Fibroblast of skin of left biceps (primary cell): ENCODE data around the gene PLXND1.
A peak's percentile ranks its signal among the peaks of the same experiment; 100 is the strongest.
"Not testable (repeated sequence)": the region's sequence is repeated elsewhere in the genome, so short reads cannot be mapped to it uniquely, and the experiment has no call there.

Experiments used
- DNase-seq, 2 experiments: peaks; one replicate each; pipeline ENCODE4 v3.0.0-alpha.2; 2013; ENCODE audit warnings: low read depth in 2 of 2

Gene PLXND1

GRCh38 chr3:129614435-129614834 lies 8.0 kb upstream of the PLXND1 start:
- no peak for DNase-seq

GRCh38 chr3:129613367-129613740 lies 6.9 kb upstream of the PLXND1 start:
- no peak for DNase-seq

GRCh38 chr3:129612534-129613366 lies 6.3 kb upstream of the PLXND1 start:
- no peak for DNase-seq

- no peak for DNase-seq
These were observed 5.5 kb upstream of the PLXND1 start for GRCh38 chr3:129611812-129612533.

GRCh38 chr3:129611446-129611800 lies 4.9 kb upstream of the PLXND1 start:
- DNase-seq: no peak

GRCh38 chr3:129610794-129611445 lies 4.4 kb upstream of the PLXND1 start:
- DNase-seq: not testable (repeated sequence)

- DNase-seq: no peak
These were observed 3.8 kb upstream of the PLXND1 start for GRCh38 chr3:129610276-129610675.

- DNase-seq: no peak
These were observed 3.2 kb upstream of the PLXND1 start for GRCh38 chr3:129609591-129610182.

GRCh38 chr3:129608936-129609590 lies 2.6 kb upstream of the PLXND1 start:
- no peak for DNase-seq

GRCh38 chr3:129608087-129608935 lies 1.8 kb upstream of the PLXND1 start:
- no peak for DNase-seq

- no peak for DNase-seq
These were observed 1.1 kb upstream of the PLXND1 start for GRCh38 chr3:129607391-129608068.

GRCh38 chr3:129605922-129606635 lies 397 bp downstream of the PLXND1 start:
- DNase-seq: no peak

GRCh38 chr3:129605203-129605921 lies 1.1 kb downstream of the PLXND1 start:
- no peak for DNase-seq

- DNase-seq: no peak
These were observed 1.7 kb downstream of the PLXND1 start for GRCh38 chr3:129604767-129605166.

GRCh38 chr3:129603991-129604749 lies 2.3 kb downstream of the PLXND1 start:
- DNase-seq: no peak

- DNase-seq: no peak
These were observed 2.9 kb downstream of the PLXND1 start for GRCh38 chr3:129603561-129603942.

GRCh38 chr3:129602730-129603560 lies 3.5 kb downstream of the PLXND1 start:
- DNase-seq: peak in 1 of 2 experiments; percentile 51
